GOT3 (cell line): Measurements from ENCODE around the gene BRCC3.

Experiments used
- DNase-seq: peaks from one replicate; lab custom pipeline; 2025; ENCODE audit warnings: mixed read lengths; lab: John Stamatoyannopoulos, UW

The BRCC3 gene

DNA sequence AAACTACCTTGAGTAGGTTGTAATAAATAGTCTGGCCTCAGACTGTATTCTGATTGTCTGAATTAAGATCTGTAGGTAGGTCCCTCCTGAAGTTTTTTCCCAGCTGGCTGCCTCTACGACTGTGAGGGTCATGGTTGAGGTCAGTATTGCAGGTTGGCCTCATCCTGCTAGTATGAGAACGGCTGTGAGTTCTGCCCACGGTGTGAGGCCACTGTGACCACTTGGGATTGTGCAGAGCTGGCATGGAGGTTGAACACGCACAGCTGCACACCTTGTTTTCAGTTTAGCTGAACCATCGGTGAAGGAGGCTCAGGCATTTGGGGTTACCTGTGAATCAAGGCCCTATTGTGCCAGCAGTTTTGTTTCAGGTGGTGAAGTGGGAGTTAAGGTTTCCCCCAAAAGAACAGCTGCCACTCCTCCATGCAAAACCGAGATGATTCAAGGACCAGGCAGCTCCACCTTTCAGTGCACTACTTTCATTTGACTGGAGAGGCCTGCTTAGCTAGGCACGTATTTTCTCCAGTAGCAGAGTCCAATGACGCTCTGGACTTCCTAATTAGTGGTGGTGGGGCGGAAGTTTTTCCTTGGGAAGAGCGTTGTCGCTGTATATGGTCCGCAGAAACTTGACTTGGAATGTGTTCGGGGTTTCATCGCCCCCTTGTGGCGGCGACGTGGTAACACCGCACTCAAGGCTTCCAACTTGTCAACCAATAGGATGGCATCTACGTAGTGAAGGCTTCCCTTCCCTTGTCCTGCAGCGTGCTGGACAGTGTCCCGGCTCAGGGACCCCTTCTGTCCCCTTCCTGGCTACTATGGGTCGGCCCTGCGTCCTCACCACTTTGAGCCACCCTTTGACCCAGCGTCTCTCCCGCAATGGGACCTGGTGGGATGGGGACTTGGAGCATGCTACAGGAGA, 14.2 kb upstream of the BRCC3 start:
- no peak for DNase-seq

GRCh38 chrX:155061760-155062159, 9.5 kb upstream of the BRCC3 start:
- no peak for DNase-seq

GRCh38 chrX:155065035-155065734, 6.1 kb upstream of the BRCC3 start:
- DNase-seq = no peak

DNA sequence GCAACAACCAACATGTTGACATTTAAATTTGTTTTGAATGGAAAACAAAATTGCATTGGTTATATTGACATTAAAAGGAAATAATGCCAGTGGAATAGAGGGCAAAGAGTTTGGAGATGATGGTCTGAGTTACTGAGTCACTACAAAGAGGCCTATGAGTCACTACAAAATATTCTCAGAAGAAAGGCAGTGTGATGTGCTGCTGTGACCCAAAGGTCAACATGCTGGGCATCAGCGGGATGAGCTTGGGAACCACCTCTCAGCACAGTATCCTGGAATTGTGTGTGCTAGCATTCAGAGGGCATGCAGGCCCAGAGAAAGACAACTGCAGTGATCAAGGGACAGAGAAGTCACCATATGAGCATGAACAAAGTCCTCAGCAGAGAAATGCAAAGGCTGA, 3.1 kb upstream of the BRCC3 start:
- DNase-seq = no peak

DNA sequence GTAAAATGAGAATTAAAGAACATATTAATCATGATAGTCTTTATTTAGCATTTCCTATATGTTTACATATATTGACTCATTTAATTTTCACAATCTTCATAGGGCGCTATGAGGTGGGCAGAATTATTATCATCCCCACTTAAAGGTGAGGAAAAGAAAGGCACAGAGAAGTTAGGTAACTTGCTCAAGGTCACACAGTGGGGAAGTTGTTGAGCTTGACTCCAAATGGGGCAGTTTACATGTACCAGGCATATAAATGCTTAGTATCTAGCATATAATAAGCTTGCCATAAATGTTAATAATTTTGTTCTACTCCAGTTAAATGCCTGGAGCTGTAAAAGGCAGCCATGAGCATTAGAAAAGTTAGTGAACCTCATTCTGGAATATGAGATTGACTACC, 1.9 kb upstream of the BRCC3 start:
- no peak for DNase-seq

DNA sequence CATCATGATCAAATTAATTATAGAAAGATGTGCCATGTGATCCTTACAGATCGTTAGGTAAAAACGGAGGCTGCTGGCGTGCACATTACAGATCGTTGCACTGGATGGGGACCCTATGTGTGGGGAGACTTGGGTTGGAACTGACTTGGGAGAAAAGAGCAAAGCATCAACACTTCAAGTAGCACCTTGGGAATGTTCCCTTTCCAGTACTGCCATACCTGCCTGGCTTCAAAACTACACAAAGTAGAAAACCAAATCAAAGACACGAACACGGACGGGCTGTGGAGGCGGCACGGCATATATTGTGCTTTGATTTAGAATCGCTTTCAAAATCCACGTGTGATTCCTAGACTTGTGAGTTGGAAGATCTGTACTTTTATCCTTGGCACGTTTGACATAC, 1.3 kb upstream of the BRCC3 start:
- no peak for DNase-seq

DNA sequence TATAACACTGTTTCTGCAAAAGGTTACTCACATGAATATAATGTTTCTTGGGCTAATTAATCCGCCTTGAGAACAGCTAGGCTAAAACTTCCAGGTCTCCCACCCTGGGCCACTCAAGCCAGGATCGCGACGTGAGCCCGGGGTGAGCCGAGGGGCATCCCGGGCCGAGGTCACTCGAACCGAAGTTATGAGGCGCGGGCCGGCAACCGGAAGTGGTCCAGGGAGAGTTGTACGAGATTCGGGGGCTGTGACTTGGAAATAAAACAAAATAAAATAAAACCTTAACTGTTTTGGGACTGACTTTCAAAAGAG, 689 bp upstream of the BRCC3 start:
- no peak for DNase-seq

- no peak for DNase-seq
These were observed 479 bp downstream of the BRCC3 start for GRCh38 chrX:155071694-155072280.

DNA sequence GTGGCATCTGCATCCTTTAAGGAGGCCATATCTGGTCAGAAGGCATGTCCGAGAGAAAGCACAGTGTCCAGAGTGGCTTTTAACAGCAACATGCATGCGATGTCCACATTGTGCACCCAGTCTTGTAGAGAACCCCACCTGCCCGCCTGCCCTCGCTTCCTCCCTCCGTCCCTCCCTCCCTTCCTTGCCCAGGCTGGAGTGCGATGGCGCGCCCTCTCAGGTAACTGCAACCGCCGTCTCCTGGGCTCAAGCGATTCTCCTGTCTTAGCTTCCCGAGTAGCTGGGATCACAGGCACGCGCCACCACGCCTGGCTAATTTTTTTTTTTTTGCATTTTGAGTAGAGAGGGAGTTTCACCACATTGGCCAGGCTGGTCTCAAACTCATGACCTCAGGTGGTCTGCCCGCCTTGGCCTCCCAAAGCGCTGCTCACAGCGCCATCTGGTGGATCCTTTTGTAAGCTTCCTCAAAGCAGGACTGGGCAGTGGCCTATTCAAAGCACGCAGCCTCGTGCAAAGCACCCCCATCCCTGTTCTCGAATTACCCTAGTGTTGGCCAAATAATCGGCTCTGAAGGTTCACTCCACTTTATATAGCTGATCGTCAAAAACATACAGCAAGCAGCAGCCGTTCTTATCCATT, 15.0 kb downstream of the BRCC3 start:
- DNase-seq = no peak

- no peak for DNase-seq
These were observed 15.8 kb downstream of the BRCC3 start for GRCh38 chrX:155086961-155087735.

- DNase-seq = no peak
These were observed 23.3 kb downstream of the BRCC3 start for GRCh38 chrX:155094468-155095061.

- no peak for DNase-seq
These were observed 34.6 kb downstream of the BRCC3 start for GRCh38 chrX:155105919-155106318.

DNA sequence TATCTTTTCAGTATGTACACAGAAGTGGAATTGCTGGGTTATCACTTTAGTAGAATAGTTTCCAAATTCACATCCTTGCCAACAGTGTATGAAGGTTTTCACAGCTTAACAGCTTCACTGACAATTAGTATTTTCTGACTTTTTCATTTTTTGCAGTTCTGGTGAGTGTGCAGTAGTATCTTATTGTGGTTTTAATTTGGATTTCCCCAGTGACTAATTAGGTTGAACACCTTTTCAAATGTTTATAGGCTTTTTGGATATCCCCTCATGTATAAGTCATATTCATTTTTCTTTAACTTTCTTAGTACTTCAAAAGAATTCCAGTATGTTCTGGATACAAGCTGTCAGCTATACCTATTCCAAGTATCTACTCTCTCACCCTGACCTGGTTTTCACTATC, 37.1 kb downstream of the BRCC3 start:
- DNase-seq = no peak

- DNase-seq = no peak
These were observed 40.9 kb downstream of the BRCC3 start for GRCh38 chrX:155112171-155112570.

GRCh38 chrX:155113097-155113496, 41.8 kb downstream of the BRCC3 start:
- DNase-seq = no peak

GRCh38 chrX:155115174-155115819, 44.0 kb downstream of the BRCC3 start:
- DNase-seq = no peak

DNA sequence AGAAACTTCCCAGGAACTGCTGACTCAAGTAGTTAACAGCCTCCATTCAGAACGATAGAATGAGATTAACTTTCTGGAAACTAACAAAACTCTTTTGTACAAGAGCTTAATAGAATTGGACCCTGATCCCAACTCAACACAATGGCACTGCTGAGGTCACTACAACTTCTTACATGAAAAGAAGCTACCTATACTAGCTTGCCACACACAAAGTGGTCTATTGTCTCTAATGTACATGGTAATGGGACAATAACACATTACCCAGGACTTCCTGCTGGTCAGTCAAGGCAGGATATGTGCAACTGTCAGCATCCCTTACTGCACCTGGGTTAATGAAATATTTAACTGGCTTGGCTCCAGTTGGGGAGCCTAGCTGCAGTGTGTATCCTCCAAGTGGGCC, 56.2 kb downstream of the BRCC3 start:
- DNase-seq = no peak

- no peak for DNase-seq
These were observed 56.6 kb downstream of the BRCC3 start for GRCh38 chrX:155127940-155128339.

- no peak for DNase-seq
These were observed 60.8 kb downstream of the BRCC3 start for GRCh38 chrX:155132110-155132509.

DNA sequence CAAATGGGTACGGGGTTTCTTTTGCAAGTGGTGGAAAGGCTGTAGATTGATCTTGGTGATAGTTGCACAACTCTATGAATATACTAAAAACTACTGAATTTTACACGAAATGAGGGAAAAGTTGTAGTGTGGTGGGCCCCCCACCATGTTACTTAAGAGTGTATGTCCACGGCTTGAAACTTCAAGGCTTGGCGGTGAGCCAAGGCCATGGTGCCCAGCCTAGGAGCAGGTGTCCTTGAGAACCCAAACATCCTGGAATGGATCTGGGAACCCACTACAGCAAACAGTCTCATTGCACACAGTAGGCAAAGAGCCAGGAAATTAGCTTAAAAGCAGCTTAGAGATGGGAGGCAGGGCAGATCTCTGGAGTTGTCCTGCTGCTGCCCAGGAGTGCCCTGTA, 62.9 kb downstream of the BRCC3 start:
- no peak for DNase-seq

DNA sequence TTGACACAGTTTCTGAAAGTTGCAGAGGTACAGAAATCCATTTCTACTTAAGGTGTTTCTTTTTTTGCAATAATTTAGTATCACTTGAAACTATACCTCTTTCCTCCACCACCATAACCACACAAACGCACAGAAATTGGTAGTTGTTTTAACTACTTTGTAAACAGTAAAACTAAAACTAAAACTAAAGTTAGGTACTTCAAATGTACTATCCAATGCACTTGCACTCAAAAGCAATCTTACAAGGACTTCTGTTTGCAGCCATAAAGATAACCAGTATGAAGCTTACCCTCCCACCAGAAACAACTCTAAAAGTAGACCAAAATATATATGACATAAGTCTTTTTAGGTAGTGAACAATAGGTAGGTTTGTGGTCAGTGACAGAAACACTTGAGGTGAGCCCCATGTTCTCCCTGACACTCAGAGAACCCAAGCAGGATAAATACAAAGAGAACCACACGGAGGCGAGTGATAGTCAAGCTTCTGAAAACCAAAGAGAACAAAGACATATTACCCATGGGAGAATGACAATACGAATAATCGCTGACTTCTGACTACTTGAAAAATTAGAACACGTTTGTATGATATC, 72.7 kb downstream of the BRCC3 start:
- no peak for DNase-seq
